Measurements from ENCODE around the gene RSL24D1.

The RSL24D1 gene

GRCh38 chr15:55196458-55197361, at the start of gene RSL24D1:
Gene RSL24D1 (minus strand): TSS chr15:55196941. CDS start chr15:55196890, 51 bp downstream.
- peak; percentile 97 for DNase-seq

GRCh38 chr15:55245059-55245458, 48.3 kb upstream of the RSL24D1 start:
- no peak for DNase-seq

DNA sequence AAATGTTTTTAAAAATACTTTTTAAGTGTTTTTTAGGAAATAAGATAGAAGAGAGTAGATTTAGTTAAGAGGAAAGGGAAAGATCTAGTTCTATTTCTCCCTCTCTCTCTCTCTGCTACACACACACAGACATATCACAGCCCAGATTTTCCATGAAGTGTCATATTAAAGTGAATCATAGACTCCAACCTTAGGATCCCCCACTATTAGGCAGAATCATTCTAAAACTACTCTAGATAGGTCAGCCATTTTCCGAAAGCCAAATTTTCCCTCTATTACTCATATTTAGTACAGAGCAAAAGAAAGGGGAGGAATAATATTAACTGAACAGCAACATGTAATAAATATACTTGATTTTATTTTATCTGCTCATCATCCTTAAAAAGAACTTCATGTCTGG, 45.1 kb upstream of the RSL24D1 start:
- no peak for DNase-seq

GRCh38 chr15:55241186-55241585, 44.4 kb upstream of the RSL24D1 start:
- DNase-seq, result no peak

- DNase-seq, result no peak
These were observed 43.5 kb upstream of the RSL24D1 start for GRCh38 chr15:55240125-55240760.

DNA sequence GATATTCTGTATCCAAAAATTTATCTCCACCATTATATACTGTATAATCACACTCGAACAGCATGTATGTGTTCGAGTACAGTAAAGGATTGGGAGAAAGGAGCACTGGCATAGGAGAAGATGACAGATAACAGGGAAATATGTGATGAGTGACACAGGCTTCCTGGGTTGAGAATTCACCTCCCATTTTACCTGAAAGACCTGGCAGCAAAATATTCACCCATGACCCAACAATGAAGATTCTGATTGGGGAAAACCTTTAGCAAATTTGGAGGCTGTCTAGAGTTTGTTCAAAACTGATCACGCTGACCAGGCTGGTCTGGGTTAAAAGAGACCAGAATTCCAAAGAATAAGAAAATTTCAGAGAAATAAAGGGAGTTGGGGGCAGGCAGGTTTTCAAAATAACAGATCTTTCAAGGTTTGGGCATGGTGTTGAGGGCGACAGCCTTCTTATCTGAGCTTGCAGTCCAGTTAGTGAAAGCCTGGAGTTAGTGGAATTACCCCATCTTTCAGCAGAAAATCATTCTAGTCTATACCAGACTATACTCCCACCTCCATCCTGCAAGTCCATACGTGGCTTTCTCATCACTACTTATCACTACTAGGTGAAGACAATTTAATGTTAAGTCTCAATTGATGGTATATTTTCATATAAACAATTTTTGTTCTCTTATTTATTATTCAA, 42.8 kb upstream of the RSL24D1 start:
- DNase-seq, result no peak

GRCh38 chr15:55238877-55239276, 42.1 kb upstream of the RSL24D1 start:
- no peak for DNase-seq

DNA sequence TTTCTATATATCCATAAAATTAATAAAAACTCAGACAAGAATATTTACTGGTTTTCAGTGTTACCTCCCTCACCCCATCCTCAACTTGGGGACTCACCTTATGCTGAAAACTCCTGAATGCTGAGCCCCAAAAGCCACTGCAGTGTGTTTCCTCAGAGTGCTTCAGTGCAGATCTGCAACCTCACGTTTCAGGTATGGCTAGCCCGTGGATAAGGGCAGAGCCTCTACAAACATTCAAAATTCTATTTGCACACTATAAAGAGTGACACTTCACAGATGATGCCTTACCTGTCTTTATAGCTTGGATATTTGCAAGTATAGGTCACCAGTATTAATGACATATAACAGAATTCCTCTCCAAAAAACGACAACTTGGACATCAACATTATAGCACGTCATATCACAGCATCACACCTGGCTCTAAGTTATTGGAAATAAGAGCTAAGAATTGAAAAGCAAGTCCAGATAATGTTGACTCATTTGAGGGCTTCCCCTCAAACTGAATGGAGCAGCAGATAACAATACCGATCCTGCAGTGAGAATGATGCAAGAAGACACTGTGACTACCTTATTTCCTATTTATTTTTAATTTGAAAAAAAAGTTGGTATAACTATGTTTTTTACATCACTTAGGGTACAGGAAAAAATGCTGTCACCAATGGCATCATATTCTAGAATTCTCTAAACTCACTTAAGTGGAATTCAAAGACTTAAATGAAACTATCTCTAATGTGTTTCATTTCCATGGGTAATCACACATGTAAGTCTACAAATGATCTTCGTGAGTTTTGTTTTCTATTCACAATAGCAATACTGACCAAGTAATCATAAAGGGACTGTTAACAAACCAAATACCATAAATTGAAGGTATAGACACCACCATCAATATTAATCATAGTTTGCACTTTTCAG, 40.7 kb upstream of the RSL24D1 start:
- no peak for DNase-seq

GRCh38 chr15:55235546-55236036, 38.9 kb upstream of the RSL24D1 start:
- DNase-seq, result no peak

DNA sequence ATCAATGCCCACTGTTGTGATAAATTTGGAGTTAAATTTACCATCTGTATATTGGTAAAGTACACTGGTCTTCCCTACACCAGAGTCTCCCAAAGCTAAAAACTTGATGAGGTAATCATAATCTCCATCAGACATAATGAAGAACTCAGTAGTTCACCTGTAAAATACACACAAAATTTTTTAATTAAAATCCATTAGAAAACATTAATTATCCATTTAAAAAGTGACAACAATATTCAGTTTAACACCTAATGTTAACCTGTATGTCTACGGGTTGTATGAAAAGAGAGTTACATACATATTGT, 38.0 kb upstream of the RSL24D1 start:
- DNase-seq, result no peak

DNA sequence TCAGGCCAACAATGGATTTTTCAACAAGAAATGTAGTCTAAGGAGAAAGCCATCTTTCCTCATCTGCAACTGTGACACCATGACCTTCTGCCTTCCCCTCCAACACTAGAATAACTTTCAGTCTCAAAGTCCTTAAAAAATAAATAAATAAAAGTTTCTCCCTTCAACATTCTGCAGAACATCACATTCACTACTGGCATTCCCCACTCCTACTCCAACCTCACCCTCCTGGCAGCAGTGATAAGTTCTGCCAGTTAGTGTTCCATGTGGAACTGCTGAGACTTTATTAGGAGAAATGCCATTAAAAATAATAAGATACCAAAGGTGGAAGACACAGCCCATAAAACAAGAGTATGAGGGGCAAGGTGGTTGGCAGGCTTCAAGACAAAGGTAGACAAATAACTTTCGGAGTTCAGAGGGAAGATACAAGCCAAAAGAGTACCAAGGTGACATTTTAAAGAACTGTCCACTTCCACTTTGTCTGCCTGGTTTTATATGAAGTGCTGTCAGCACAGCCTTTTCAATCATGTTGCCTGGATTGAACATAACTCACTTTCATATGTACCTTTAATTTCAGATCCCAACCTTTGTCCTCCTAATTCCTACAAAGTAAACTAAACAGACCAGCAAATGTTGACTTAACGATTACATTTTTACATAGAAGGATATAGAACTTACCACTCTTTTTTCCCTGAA, 37.5 kb upstream of the RSL24D1 start:
- no peak for DNase-seq

DNA sequence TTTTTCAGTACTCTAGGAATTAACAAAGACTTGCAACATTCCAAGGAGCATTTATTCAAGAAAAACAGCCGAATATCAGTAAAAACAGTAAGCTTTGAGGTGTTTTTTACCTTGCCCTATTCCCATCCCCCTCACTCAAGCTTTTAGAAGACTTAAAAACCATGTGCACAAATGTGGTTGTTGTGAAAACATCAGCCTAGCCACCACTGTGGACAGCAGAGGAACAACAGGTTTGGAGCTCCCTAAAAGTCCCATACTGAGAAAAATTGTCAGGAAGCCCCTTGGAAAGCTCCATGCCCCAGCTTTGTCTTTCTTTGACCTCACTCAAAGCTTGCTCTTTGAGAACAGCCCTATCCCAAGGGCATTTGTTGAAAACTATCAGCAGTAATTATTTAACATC, 34.7 kb upstream of the RSL24D1 start:
- no peak for DNase-seq

DNA sequence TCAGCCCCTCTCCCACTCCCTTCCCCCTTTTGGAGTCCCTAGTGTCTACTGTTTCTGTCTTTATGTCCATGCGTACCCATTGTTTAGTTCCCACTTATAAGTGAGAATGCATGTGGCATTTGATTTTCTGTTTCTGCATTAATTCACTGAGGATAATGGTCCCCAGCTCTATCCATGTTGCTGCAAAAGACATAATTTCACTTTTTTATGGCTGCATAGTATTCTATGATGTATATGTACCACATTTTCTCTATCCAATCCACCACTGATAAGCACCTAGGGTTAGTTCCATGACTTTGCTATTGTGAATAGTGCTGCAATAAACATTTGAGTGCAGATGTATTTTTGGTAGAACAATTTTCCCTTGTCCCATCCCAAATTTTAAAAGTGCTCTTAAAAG, 34.2 kb upstream of the RSL24D1 start:
- DNase-seq, result no peak

GRCh38 chr15:55230051-55230670, 33.4 kb upstream of the RSL24D1 start:
- DNase-seq, result no peak

DNA sequence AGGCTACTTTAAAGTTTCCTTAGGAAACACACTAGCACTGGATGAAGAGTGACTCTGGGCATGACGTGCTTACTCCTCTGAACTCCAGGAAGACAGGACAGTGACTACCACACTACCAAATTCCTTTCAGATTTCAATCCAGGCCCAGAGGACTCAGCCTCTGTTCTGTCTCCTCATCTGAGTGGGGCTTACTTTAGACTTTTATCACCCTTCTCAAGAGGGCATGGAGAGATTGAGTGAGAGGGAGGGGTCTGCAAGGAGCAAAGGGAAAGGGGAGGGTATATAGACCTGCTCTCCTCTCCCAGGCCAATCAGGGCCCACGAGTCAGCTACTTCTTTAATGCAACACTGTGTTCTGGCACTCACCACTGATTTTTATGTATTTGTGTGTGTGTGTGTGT, 29.4 kb upstream of the RSL24D1 start:
- DNase-seq, result no peak

DNA sequence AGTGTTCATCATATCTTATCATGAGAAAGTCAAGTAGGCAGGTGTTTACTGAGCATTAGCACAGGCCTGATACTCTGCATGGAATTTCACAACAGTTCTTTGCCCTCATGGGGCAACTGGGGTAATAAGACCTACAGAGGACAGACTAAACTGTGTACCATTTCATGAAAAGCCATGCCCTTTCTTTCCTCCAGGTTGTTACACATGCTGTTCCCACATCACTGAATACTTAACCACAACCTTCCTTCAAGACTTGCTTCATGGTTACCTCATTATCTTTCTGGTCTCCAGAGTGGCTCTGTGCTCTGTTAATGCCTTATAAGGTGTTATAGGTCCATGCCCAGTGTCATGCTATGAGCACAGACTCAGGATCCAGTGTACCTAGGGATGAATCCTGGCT, 28.2 kb upstream of the RSL24D1 start:
- DNase-seq, result no peak

- no peak for DNase-seq
These were observed 25.8 kb upstream of the RSL24D1 start for GRCh38 chr15:55222588-55222987.

- peak; percentile 32 for DNase-seq
These were observed 24.6 kb upstream of the RSL24D1 start for GRCh38 chr15:55221090-55222011.

GRCh38 chr15:55220606-55221005, 23.9 kb upstream of the RSL24D1 start:
- no peak for DNase-seq

GRCh38 chr15:55218056-55218455, 21.3 kb upstream of the RSL24D1 start:
- DNase-seq, result no peak

Data from activated naive CD4-positive, alpha-beta T cell treated with Interleukin-2 at 50 U/mL for 16 hours (primary cell).